ENCODE data around the gene ADAM10.
"Not testable (repeated sequence)": the region's sequence is repeated elsewhere in the genome, so short reads cannot be mapped to it uniquely, and the experiment has no call there.

ADAM10 gene

GRCh38 chr15:58622877-58623276, 126.6 kb downstream of the ADAM10 start:
- CTCF ChIA-PET = interaction anchor here (0.6 kb wide), 1 partner anchor 88 kb away, joined by 3 read pairs; no protein-coding TSS in a partner anchor
- TF ChIP-seq, protein P1, sequence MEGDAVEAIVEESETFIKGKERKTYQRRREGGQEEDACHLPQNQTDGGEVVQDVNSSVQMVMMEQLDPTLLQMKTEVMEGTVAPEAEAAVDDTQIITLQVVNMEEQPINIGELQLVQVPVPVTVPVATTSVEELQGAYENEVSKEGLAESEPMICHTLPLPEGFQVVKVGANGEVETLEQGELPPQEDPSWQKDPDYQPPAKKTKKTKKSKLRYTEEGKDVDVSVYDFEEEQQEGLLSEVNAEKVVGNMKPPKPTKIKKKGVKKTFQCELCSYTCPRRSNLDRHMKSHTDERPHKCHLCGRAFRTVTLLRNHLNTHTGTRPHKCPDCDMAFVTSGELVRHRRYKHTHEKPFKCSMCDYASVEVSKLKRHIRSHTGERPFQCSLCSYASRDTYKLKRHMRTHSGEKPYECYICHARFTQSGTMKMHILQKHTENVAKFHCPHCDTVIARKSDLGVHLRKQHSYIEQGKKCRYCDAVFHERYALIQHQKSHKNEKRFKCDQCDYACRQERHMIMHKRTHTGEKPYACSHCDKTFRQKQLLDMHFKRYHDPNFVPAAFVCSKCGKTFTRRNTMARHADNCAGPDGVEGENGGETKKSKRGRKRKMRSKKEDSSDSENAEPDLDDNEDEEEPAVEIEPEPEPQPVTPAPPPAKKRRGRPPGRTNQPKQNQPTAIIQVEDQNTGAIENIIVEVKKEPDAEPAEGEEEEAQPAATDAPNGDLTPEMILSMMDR (conservative IDR thresholded peaks at IDR 0.05; ENCODE audit: low read depth) = no peak
- no peak for DNase-seq (ENCODE audit: low spot score)
- POLR2A ChIA-PET (ENCODE audit: low non-redundant PET) = no interaction called here
- H3K27ac ChIP-seq = no peak overlapping the region

DNA sequence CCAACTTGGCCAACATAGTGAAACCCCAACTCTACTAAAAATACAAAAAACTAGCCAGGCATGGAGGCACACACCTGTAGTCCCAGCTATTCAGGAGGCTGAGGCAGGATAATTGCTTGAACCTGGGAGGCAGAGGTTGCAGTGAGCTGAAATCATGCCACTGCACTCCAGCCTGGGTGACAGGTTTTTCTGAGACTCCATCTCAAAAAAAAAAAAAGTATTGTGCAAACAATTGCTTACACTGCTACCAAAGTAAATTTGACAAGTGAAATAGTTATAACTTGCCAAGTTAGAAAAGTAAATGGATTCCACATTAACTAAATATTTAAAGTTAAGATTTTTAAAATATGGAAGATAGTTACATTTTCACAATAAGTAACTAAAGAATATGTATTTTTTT, 129.2 kb downstream of the ADAM10 start:
- peak overlapping the region; percentile 60 for H3K27ac ChIP-seq
- DNase-seq (ENCODE audit: low spot score); CTCF ChIA-PET: not testable (repeated sequence)
- POLR2A ChIA-PET (ENCODE audit: low non-redundant PET) = interaction anchor here (0.6 kb wide), 1 partner anchor 119 kb away, joined by 6 read pairs; no protein-coding TSS in a partner anchor

DNA sequence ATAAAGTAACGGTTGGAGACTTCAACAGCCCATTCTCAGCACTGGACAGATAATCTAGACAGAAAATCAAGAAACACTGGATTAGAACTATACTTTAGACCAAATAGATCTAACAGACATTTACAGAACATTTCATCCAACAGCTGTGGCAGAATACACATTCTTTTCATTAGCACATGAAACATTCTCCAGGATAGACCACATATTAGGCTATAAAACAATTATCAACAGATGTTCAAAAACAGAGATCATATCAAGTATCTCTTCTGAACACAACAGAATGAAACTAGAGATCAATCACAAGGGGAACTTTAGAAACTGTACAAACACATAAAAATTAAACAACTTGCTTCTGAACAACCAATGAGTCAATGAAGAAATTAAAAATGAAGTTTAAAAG, 133.3 kb downstream of the ADAM10 start:
- ChIA-PET POLR2A (ENCODE audit: low non-redundant PET) (no interaction called here), CTCF (no interaction called here)
- TF ChIP-seq, protein P1 (conservative IDR thresholded peaks at IDR 0.05; ENCODE audit: low read depth) = no peak
- no peak for DNase-seq (ENCODE audit: low spot score)
- no peak overlapping the region for H3K27ac ChIP-seq

GRCh38 chr15:58611731-58612676, 137.5 kb downstream of the ADAM10 start:
- DNase-seq (ENCODE audit: low spot score) = no peak
- TF ChIP-seq, protein P1 (conservative IDR thresholded peaks at IDR 0.05; ENCODE audit: low read depth) = no peak
- 0 out of 2 replicates have a peak overlapping the region, but pooled peaks have one; percentile 1 for H3K27ac ChIP-seq
- ChIA-PET CTCF (no interaction called here), POLR2A (ENCODE audit: low non-redundant PET) (no interaction called here)

DNA sequence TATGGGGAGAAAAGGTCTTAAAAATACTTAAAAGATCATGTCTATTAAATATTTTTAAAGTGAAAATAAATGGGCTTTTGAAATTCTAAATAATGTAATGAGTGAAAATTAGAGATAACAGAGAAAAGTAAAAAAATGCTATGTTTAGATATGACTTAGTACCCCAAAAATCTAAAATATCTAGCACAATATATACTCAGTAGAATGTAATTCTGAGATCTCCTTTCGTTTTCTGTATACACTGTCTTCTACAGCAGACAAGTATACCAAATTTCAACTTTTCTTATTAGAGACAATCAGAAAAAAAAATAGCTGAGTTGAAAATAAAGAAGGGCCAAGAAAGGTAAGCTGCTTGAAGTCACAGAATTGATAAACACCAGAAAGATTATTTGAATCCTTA, 140.8 kb downstream of the ADAM10 start:
- H3K27ac ChIP-seq = no peak overlapping the region
- no peak for DNase-seq (ENCODE audit: low spot score)
- TF ChIP-seq, protein P1 (conservative IDR thresholded peaks at IDR 0.05; ENCODE audit: low read depth) = no peak
- ChIA-PET CTCF (no interaction called here), POLR2A (ENCODE audit: low non-redundant PET) (no interaction called here)

DNA sequence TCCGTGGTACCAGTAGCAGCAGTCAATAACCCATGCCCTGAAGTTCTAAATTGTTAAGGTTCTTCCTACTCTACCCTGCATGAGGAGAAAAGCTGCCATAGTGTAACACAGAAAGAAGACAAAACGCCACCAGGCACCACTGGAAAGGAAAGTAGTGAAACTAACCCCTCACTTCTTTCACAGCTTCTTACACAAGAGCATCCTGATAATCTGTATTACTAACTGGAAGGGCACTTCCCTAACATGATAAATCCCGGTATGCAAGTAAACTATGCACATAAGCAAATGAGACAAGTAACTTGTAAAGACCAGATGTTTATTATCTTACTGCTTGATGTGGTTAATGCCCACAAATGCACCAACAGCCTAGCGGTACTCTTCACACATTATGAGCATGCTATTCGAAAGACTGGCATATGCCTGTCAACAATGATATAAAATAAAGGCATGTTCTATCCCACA, 141.3 kb downstream of the ADAM10 start:
- DNase-seq (ENCODE audit: low spot score) = no peak
- POLR2A ChIA-PET (ENCODE audit: low non-redundant PET) = no interaction called here
- H3K27ac ChIP-seq = no peak overlapping the region
- TF ChIP-seq, protein P1 (conservative IDR thresholded peaks at IDR 0.05; ENCODE audit: low read depth) = no peak
- CTCF ChIA-PET = no interaction called here

DNA sequence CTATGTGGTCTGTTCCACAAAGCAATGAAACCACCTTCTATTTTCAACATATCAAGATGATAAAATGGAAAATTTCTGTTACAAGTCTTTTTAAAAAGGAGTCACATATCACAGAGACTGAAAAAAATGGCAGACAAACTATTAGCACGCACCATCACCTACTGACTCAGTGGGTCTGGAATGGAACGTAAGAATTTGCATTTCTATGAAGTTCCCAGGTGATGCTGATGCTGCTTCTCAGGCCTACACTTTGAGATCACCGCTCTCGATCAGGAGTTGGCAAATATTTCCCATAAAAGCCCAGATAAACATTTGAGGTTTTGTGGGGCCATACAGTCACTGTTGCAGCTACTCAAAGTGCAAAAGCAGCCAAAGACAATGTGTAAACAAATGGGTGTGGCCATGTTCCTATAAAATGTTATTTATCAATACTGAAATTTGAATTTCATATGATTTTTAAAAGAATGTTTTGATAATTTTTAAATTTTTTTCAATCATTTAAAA, 142.9 kb downstream of the ADAM10 start:
- CTCF ChIA-PET = no interaction called here
- POLR2A ChIA-PET (ENCODE audit: low non-redundant PET) = no interaction called here
- H3K27ac ChIP-seq = no peak overlapping the region
- TF ChIP-seq, protein P1 (conservative IDR thresholded peaks at IDR 0.05; ENCODE audit: low read depth) = no peak
- DNase-seq (ENCODE audit: low spot score) = no peak

Data from RWPE1 (cell line).